ENCODE measurements around the gene PTPRH.
"Not testable (repeated sequence)": the region's sequence is repeated elsewhere in the genome, so short reads cannot be mapped to it uniquely, and the experiment has no call there.

Gene PTPRH

DNA sequence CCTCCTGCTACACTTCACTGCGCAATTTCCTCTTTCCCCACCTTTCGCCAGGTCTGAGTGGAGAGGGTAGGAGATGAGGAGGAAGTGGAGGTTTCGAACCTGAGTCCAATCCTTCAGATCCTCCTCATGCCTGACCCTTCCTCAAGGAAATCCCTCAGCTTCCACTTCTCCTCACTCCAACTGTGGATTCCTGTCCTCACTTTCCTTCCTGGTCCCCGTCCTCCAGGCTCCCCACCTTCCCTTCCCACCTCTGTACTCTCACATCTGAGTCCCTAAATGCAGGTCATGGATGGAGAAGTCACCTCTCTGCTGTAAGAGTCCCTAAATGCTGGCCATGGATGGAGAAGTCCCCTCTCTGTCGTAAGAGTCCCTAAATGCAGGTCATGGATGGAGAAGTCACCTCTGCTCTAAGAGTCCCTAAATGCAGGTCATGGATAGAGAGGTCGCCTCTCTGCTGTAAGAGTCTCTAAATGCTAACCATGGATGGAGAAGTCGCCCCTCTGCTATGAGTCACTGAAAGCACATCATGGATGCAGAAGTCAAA is 16.2 kb upstream of the PTPRH start:
- DNase-seq (ENCODE audit: low read depth) = no peak

- DNase-seq (ENCODE audit: low read depth) = not testable (repeated sequence)
Measured at GRCh38 chr19:55224679-55225414, 15.5 kb upstream of the PTPRH start.

GRCh38 chr19:55224038-55224665 is 14.9 kb upstream of the PTPRH start:
- no peak for DNase-seq (ENCODE audit: low read depth)

GRCh38 chr19:55223291-55224037 is 14.2 kb upstream of the PTPRH start:
- DNase-seq (ENCODE audit: low read depth) = no peak

DNA sequence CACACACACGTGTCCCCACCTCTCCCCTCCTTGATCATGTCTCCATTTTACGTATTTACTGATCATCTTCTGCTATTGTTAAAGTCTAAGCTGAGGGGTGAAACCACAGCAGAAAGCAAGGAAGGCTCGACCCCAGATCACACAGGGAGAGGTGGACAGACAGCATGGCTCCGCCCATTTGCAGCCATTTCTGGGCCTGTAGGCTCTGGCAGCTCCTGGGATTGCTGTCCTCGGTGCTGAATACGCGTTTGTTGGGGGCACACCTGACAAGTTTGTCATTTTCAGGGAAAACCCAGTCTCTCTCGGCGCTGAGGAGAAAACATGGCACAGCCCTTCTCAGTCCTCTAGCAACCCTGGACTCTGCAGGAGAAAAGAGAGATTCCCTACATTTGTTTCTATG is 11.2 kb upstream of the PTPRH start:
- no peak for DNase-seq (ENCODE audit: low read depth)

DNA sequence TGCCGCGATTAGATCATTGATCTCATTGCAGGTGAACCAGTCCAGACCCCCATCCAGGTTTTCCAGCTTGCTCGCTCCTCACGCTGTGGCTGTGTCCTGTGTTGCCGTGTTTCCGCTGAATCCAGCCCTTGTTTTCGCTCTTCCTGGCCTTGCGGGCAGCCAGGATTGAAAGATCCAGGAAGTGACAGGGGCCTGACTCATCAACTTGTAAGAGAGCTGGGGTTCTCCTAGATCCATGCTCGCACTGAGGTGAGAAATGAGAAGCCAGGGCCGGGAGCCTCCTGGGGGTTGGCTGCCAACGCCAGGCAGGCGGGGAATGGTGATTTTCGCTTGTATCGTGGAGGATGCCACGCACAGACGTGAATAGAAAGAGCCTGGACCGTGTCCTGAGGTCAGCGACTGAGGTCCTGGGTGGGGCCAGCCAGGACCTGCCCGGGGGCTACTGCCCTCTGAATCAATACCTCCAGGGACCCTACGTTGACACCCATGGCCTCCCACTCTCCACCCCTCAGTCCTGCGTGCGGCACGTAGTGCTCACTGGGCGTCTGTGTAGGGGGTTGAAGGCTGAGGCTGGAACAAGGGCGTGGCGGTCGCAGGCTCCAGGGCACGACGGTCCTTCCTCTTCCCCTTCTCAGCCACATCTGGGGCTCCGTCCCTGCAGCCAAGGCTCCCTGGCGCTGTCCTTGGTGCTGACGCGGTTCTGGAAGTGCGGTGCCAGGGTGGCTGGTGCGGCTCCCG is 7.3 kb upstream of the PTPRH start:
- DNase-seq (ENCODE audit: low read depth) = no peak

DNA sequence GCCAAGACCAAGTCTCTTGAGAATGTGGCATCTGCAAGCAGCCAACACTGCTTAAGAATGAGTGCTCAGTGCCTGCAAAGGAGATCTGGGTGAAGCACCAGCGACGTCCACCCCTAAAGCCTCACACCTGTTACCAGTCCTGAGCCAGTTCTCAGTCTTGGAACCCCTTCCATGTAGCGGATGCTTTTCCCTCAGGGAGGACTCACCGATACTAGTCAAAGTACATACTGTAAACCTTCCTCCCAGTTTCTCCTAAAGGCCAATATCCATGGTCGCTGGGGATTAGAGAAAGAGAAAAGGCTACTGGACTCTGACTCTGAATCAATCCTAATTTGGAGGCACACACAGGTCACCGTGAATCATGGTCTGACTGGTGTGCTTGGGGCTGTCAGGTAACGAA is 4.2 kb upstream of the PTPRH start:
- no peak for DNase-seq (ENCODE audit: low read depth)

DNA sequence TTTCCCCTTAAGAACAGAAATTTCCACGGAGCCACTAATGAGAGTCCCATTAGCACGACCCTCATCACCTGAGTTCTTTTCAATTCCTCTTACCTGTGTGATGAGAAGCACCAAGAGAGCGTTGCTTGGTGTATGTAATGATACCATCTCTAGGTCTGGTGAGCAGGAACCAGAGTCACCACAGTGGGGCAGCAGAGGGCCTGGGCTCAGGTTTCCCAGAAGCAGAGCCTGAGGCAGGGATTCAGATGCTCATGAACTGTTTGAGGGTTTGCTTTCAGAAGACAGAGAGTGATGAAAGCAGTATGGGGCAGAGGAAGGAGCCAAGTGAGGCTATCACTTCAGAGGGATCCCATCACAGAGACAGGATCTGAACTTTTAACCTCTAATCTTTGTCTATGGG is 3.1 kb upstream of the PTPRH start:
- no peak for DNase-seq (ENCODE audit: low read depth)

DNA sequence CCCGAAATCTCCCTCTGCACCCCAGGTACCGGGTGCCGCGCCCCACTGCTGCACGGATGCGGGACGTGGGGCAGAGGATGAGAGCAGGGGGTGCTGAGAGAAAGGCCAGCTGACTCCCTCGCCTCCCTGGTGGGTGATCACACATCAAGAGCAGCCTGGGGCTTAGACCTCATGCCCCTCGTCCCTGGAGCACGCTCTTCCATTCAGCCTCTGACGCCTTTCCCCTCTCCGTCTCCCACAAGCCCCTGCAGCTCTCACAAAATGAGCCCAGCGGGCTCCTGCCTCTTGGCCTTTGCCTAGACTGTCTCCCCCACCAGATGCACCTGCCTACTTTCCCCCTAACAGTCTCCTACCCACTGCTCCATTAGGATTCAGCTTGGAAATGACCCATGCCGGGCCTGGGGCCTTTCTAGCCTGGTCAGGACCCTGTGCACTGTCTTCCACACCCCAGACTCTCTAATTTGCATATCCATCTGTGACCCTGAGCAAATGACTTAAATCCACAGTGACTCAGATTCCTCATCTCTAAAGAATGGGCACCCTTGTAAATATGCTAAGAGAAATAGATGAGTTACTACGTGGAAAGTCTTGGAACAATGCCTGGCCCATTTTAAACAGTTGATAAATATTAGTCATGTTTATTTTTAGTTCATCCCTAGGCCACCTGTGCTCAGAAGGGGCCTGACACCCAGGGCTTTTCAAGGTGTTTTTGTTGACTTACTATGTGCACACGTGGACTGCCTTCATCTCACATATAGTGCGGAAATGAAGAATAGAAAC is 582 bp upstream of the PTPRH start:
- no peak for DNase-seq (ENCODE audit: low read depth)

DNA sequence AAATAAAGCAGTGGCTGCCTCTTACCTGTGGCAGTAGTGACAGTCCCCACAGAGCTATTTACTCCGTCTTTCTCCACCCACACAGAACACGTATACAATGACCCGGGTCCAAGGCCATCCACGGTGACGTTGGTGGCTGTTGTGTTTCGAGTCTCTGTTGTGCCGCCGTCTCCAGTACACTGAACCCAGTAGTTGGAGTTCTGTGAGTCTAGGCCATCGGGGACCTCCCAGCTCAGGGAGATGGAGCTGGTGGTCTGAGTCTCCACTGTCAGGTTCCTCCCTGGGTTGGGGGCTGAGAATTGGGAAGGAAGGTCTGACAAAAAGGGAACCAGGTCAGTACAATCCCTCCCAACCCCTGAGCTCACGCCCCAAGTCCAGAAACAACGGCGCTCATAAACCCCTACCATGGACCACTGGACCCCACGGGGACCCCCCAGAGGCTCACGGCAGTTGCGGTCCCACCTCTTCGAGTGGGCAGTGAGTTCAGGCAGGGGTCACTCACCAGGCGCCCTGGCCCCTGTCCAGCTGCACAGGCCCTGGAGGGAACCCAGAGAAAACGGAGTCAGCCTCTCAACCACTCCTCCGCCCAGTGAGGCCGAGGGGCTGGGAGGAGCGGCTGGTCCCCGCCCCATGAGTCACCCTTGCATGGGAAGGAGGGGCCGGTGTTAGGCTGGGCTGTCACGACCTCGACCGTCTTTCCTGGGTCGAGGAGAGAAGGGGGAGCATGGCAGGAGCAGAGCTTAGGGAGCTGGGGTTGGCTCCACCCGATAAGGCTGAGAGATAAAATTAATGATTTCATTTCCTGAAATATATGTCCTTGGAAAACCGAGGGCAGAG is 2.4 kb downstream of the PTPRH start:
- DNase-seq (ENCODE audit: low read depth) = no peak

- DNase-seq (ENCODE audit: low read depth) = not testable (repeated sequence)
Measured at GRCh38 chr19:55202199-55202598, 7.1 kb downstream of the PTPRH start.

DNA sequence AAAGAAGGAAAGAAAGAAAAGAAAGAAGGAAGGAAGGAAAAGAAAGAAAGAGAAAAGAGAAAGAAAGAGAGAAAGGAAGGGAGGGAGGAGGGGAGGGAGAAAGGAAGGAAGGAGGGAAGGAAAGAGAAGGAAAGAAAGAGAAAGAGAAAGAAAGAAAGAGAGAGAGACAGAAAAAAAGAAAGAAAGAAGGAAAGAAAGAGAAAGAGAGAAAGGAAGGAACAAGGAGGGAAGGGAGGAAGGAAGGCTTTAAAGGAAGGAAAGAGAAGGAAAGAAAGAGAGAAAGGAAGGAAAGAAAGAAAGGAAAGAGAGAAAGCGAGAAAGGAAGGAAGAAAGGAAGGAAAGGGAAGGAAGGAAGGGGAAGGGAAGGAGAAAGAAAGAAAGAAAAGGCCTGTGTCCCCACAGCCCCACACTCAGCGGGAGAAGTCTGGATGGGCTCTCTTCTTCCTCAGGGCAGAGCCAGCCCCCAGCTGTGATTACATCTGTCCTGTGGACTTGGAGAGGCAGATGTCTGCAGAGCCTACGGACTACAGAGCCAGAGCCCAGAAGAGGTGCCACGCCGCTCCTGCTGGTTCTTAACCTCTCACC is 9.6 kb downstream of the PTPRH start:
- no peak for DNase-seq (ENCODE audit: low read depth)

GRCh38 chr19:55198651-55199050 is 10.7 kb downstream of the PTPRH start:
- DNase-seq (ENCODE audit: low read depth) = no peak

- DNase-seq (ENCODE audit: low read depth) = no peak
Measured at GRCh38 chr19:55197528-55197927, 11.8 kb downstream of the PTPRH start.

GRCh38 chr19:55196803-55197202 is 12.5 kb downstream of the PTPRH start:
- no peak for DNase-seq (ENCODE audit: low read depth)

GRCh38 chr19:55193481-55193880 is 15.8 kb downstream of the PTPRH start:
- DNase-seq (ENCODE audit: low read depth) = no peak

GRCh38 chr19:55189403-55189835 is 19.9 kb downstream of the PTPRH start:
- DNase-seq (ENCODE audit: low read depth) = no peak

DNA sequence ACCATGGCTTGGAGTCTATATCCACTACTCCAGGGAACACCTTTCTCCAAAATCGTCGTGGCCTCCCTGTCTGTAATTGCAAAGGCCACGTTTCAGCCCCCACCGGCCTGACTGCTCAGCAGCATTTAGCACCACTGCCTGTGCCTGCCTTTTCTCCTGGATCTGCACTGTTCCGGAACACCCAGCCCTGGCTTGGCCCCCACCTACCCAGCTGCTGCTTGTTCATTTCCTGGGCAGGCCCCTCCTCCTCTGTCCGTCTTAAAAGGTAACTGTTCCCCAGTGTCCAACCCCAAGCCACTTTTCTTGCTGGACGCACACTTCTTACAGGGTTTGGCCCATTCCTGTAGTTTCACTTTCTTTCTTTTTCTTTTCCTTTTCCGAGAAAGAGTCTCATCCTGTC is 20.7 kb downstream of the PTPRH start:
- DNase-seq (ENCODE audit: low read depth) = no peak

GRCh38 chr19:55186080-55186479 is 23.2 kb downstream of the PTPRH start:
- DNase-seq (ENCODE audit: low read depth) = no peak

- DNase-seq (ENCODE audit: low read depth) = no peak
Measured at GRCh38 chr19:55181740-55182139, 27.6 kb downstream of the PTPRH start.
